ENCODE measurements around the gene MRPL36. TPM values are rescaled to one million over a fixed set of nuclear protein-coding genes. Genes with fewer than 3 reads are reported as not detected.
"Not testable (repeated sequence)": the region's sequence is repeated elsewhere in the genome, so short reads cannot be mapped to it uniquely, and the experiment has no call there.

The MRPL36 gene
- total RNA-seq, 8 experiments from 2014 or later: 38.8 to 113 (median 66.9) TPM

- no peak for ATAC-seq (replicated peaks in 6 of 8)
- Histone ChIP-seq H3K4me3 (no peak overlapping the region), H3K27ac (no peak overlapping the region), H3K4me1 (replicated peaks in 1 of 2) (no peaks in the 10 kb centered on the region)
- in situ Hi-C loops (cut with MboI; ENCODE audit: low pct_unique_long_range_greater_than_20kb in 2 of 9, low sequenced_read_pairs in 9 of 9, unreplicated experiment in 9 of 9): no loop called here
- WGBS, 10 experiments: 67 to 83% (median 74%) methylated on average over 1 to 5 of the region's 15 CpGs; no CpG with 5 or more reads in 6 of the 10 experiments
Observed at GRCh38 chr5:1817261-1818043, 17.8 kb upstream of the MRPL36 start.

DNA sequence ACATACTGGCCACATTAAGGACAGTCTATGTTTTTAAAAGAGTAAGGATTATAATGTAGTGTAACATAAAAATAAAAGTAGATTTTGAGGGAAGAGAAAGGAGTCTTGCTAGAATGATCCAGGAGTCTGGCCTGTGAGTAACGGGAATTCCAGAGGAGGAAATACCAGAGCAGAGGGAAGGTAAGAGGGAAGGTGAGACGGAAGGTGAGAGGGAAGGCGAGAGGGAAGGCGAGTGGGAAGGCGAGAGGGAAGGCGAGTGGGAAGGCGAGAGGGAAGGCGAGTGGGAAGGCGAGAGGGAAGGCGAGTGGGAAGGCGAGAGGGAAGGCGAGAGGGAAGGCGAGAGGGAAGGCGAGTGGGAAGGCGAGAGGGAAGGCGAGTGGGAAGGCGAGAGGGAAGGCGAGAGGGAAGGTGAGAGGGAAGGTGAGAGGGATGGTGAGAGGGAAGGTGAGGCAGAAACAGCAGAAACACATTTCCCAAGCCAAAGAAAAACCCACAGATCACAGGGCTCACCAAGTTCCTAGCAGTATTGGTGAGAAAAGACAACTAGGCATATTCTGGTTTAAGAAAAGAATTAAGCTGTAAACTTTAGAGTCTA is 17.0 kb upstream of the MRPL36 start:
- 80 to 100% (median 92%) methylated on average over 1 to 18 of the region's 18 CpGs; no CpG with 5 or more reads in 1 of the 10 experiments for WGBS, 10 experiments
- in situ Hi-C loops (cut with MboI; ENCODE audit: low pct_unique_long_range_greater_than_20kb in 2 of 9, low sequenced_read_pairs in 9 of 9, unreplicated experiment in 9 of 9); H3K27ac ChIP-seq: not testable (repeated sequence)

GRCh38 chr5:1815881-1816292 is 16.2 kb upstream of the MRPL36 start:
- 83 to 100% (median 97%) methylated on average over 1 to 10 of the region's 17 CpGs; no CpG with 5 or more reads in 3 of the 10 experiments for WGBS, 10 experiments
- no peak for ATAC-seq (replicated peaks in 6 of 8)
- in situ Hi-C loops (cut with MboI; ENCODE audit: low pct_unique_long_range_greater_than_20kb in 2 of 9, low sequenced_read_pairs in 9 of 9, unreplicated experiment in 9 of 9): no loop called here
- Histone ChIP-seq H3K4me3 (no peak overlapping the region), H3K27ac (no peak overlapping the region), H3K4me1 (replicated peaks in 1 of 2) (no peaks in the 10 kb centered on the region)

More for the DNA sequence above, 17.0 kb upstream of the MRPL36 start:
- not testable (repeated sequence) for H3K4me1 ChIP-seq (replicated peaks in 1 of 2); H3K4me3 ChIP-seq; ATAC-seq (replicated peaks in 6 of 8)

DNA sequence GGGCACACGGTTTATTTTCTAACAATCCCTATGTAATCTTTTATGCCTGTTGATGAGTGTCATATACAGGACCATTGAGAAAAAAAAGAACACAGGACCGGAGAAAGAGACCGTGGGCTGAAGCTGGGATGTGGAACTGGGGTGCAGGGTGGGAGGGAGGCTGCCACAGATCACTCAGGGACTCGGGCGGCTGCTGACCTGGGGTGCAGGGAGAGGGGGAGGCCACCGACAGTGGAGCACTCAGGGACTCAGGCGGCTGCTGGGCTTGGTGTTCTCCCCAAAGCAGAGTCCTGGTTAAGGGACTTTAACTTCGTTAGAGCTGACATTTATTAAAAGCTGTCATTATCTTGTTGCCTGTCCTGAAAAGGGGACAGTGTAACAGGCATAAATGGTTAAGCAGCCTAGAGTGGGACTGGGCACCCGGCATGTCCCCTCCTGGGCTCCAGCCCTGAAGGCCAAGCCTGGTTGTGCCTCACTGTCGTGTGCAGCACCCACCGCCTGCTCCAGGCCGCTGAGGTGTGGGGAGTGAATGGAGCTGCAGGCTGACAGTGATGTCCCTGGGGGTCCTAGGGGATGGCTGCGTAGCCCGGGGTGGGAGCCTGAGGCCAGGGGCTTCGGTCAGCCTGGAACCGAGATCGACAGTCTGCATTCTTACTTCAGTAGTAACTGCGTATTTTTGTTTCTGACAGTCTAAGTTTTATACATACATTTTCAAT is 15.6 kb upstream of the MRPL36 start:
- in situ Hi-C loops (cut with MboI; ENCODE audit: low pct_unique_long_range_greater_than_20kb in 2 of 9, low sequenced_read_pairs in 9 of 9, unreplicated experiment in 9 of 9): no loop called here
- WGBS, 10 experiments: 70 to 100% (median 100%) methylated on average over 1 to 8 of the region's 18 CpGs; no CpG with 5 or more reads in 1 of the 10 experiments

GRCh38 chr5:1814183-1815020 is 14.8 kb upstream of the MRPL36 start:
- no peak overlapping the region for H3K4me3 ChIP-seq
- no peaks in the 10 kb centered on the region for H3K4me1 ChIP-seq (replicated peaks in 1 of 2)
- no peak overlapping the region for H3K27ac ChIP-seq
- WGBS, 10 experiments: 88 to 100% (median 97%) methylated on average over 4 to 13 of the region's 30 CpGs; no CpG with 5 or more reads in 1 of the 10 experiments
- in situ Hi-C loops (cut with MboI; ENCODE audit: low pct_unique_long_range_greater_than_20kb in 2 of 9, low sequenced_read_pairs in 9 of 9, unreplicated experiment in 9 of 9): no loop called here
- no peak for ATAC-seq (replicated peaks in 6 of 8)

More for the DNA sequence above, 15.6 kb upstream of the MRPL36 start:
- ATAC-seq (replicated peaks in 6 of 8): no peak
- Histone ChIP-seq H3K4me1 (replicated peaks in 1 of 2) (no peaks in the 10 kb centered on the region), H3K27ac (no peak overlapping the region), H3K4me3 (no peak overlapping the region)

GRCh38 chr5:1810581-1811101 is 11.0 kb upstream of the MRPL36 start:
- Histone ChIP-seq H3K4me3 (no peak overlapping the region), H3K27ac (no peak overlapping the region), H3K4me1 (replicated peaks in 1 of 2) (no peaks in the 10 kb centered on the region)
- in situ Hi-C loops (cut with MboI; ENCODE audit: low pct_unique_long_range_greater_than_20kb in 2 of 9, low sequenced_read_pairs in 9 of 9, unreplicated experiment in 9 of 9): no loop called here
- WGBS, 10 experiments: 86 to 100% (median 95%) methylated on average over 1 to 10 of the region's 10 CpGs; no CpG with 5 or more reads in 4 of the 10 experiments
- ATAC-seq (replicated peaks in 6 of 8): no peak

DNA sequence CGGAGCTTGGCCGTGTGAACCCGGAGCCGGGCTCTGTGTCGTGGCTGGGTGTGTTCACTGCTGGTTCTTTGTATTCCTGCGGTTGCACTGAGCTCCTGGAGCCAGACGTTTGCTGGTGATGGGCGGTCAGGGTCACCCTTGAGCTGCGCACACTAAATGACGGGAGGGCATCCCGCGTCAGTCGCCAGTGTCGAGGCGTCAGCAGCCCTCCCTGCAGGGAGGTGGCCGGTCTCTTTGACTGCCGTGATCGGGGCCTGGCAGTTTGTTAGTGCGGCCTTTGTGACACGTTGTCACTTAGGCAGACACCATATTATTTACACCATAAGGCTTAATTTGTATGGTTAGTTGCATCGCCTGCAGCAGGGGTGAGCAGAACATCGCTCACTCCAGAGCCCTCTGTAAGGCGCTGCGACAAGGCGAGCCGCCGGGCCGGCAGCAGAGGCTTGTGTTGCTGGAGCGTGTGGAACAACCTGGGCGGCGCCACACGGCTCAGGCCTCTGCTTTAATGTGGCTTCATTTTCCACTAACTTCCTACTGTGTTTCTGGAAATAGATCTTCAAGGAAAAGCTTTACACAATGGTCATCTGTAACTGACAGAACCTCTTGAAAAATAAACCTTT is 9.9 kb upstream of the MRPL36 start:
- 84 to 100% (median 95%) methylated on average over 2 to 20 of the region's 32 CpGs; no CpG with 5 or more reads in 7 of the 10 experiments for WGBS, 10 experiments
- no peak for ATAC-seq (replicated peaks in 6 of 8)
- no peaks in the 10 kb centered on the region for H3K4me1 ChIP-seq (replicated peaks in 1 of 2)
- in situ Hi-C loops (cut with MboI; ENCODE audit: low pct_unique_long_range_greater_than_20kb in 2 of 9, low sequenced_read_pairs in 9 of 9, unreplicated experiment in 9 of 9): no loop called here
- H3K4me3 ChIP-seq: no peak overlapping the region
- H3K27ac ChIP-seq: no peak overlapping the region

GRCh38 chr5:1808439-1808838 is 8.8 kb upstream of the MRPL36 start:
- 0 to 100% (median 68%) methylated on average over 1 to 3 of the region's 3 CpGs; no CpG with 5 or more reads in 2 of the 10 experiments for WGBS, 10 experiments
- H3K4me1 ChIP-seq (replicated peaks in 1 of 2): no peaks in the 10 kb centered on the region
- in situ Hi-C loops (cut with MboI; ENCODE audit: low pct_unique_long_range_greater_than_20kb in 2 of 9, low sequenced_read_pairs in 9 of 9, unreplicated experiment in 9 of 9): no loop called here
- no peak overlapping the region for H3K4me3 ChIP-seq
- no peak overlapping the region for H3K27ac ChIP-seq
- peak in 5 of 8 experiments; percentile 15 to 59 (median 26) for ATAC-seq (replicated peaks in 6 of 8)

- ATAC-seq (replicated peaks in 6 of 8): no peak
- H3K4me1 ChIP-seq (replicated peaks in 1 of 2): no peaks in the 10 kb centered on the region
- no peak overlapping the region for H3K4me3 ChIP-seq
- in situ Hi-C loops (cut with MboI; ENCODE audit: low pct_unique_long_range_greater_than_20kb in 2 of 9, low sequenced_read_pairs in 9 of 9, unreplicated experiment in 9 of 9): no loop called here
- 80 to 100% (median 93%) methylated on average over 1 to 5 of the region's 20 CpGs; no CpG with 5 or more reads in 3 of the 10 experiments for WGBS, 10 experiments
- H3K27ac ChIP-seq: no peak overlapping the region
Observed at GRCh38 chr5:1807451-1808185, 8.0 kb upstream of the MRPL36 start.

- peaks cover 0 to 2% of the 10 kb centered on the region in 2 donors for H3K4me1 ChIP-seq (replicated peaks in 1 of 2)
- H3K4me3 ChIP-seq: no peak overlapping the region
- 71 to 100% (median 85%) methylated on average over 2 to 9 of the region's 16 CpGs; no CpG with 5 or more reads in 2 of the 10 experiments for WGBS, 10 experiments
- in situ Hi-C loops (cut with MboI; ENCODE audit: low pct_unique_long_range_greater_than_20kb in 2 of 9, low sequenced_read_pairs in 9 of 9, unreplicated experiment in 9 of 9): no loop called here
- H3K27ac ChIP-seq: no peak overlapping the region
- ATAC-seq (replicated peaks in 6 of 8): no peak
Observed at GRCh38 chr5:1806974-1807373, 7.3 kb upstream of the MRPL36 start.

- peaks cover 0 to 2% of the 10 kb centered on the region in 2 donors for H3K4me1 ChIP-seq (replicated peaks in 1 of 2)
- no peak overlapping the region for H3K27ac ChIP-seq
- ATAC-seq (replicated peaks in 6 of 8): no peak
- WGBS, 10 experiments: 67 to 100% (median 100%) methylated on average over 1 to 13 of the region's 15 CpGs; no CpG with 5 or more reads in 1 of the 10 experiments
- in situ Hi-C loops (cut with MboI; ENCODE audit: low pct_unique_long_range_greater_than_20kb in 2 of 9, low sequenced_read_pairs in 9 of 9, unreplicated experiment in 9 of 9): no loop called here
- H3K4me3 ChIP-seq: no peak overlapping the region
Observed at GRCh38 chr5:1806199-1806598, 6.6 kb upstream of the MRPL36 start.

All from motor neuron (in vitro differentiated cells).